ENCODE measurements around the gene IGFBP2. TPM values are rescaled to one million over a fixed set of nuclear protein-coding genes. Genes with fewer than 3 reads are reported as not detected.

The IGFBP2 gene
- total RNA-seq, 1 donor from 2014 or later = 252 TPM

DNA sequence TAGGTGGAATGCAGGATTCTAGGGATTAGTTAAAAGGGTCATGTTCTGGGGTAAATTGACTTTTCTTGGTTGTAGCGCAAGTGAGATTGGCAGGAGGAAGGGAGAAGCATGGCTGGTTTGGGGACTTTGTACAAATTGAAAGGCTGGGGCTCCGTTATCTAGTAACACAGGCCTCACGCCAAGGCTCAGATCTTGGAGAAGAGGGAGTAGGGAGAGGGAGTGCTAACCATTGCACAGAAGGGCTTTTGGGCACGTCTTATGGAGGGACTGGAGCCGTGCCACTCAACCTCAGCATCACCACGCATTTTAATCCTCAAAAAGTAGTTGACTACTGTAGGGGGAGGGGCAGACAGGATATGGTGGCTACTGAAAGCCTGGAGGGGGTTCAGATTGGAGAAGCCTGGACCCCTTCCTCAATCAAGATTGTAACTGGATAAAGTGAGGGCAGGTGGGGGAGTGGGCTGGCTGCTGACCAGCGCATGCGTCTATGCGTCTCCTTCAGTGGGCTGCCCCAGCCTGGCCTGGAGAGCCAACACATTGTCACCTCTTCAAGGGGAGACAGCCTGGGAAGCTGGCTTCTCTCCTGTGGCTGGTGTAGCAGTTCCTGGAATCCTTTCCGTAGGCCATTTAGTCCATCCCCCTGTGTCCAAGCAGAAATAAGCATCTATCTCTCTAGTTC lies 47.9 kb downstream of the IGFBP2 start:
- DNase-seq (ENCODE audit: extremely low spot score, unreplicated experiment) = no peak
- Mint-ChIP-seq H3K27ac (no peak overlapping the region), H3K36me3 (peaks cover 21% of the 10 kb centered on the region), H3K4me3 (no peak overlapping the region), H3K4me1 (ENCODE audit: unreplicated experiment) (peaks cover 47% of the 10 kb centered on the region), H3K27me3 (no peaks in the 10 kb centered on the region), H3K9me3 (no peaks in the 10 kb centered on the region)
- TF ChIP-seq CTCF (conservative IDR thresholded peaks at IDR 0.05) = no peak

DNA sequence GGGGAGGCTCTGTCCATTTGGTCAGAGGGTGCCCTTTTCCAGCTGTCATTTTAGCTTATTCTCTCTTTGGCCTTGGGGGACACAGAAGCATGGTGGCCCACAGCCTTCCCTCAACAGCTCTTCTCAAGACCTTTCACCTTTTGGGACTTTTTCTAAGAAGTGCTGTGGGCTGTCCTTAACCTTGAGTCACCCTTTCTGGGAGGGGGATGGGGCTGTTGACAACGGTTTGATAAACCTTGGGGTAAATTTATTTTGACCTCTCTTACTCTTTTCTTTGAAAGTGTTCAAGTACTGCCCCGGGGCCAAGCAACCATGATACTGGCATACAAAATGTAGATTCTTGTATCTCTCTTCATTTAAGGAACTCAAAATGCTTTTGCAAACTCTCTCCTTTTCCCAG lies 48.5 kb downstream of the IGFBP2 start:
- Mint-ChIP-seq H3K4me1 (ENCODE audit: unreplicated experiment) (peaks cover 48% of the 10 kb centered on the region), H3K27ac (no peak overlapping the region), H3K9me3 (no peaks in the 10 kb centered on the region), H3K27me3 (no peaks in the 10 kb centered on the region), H3K4me3 (no peak overlapping the region), H3K36me3 (peaks cover 21% of the 10 kb centered on the region)
- DNase-seq (ENCODE audit: extremely low spot score, unreplicated experiment) = no peak
- TF ChIP-seq CTCF (conservative IDR thresholded peaks at IDR 0.05) = no peak

- no peak overlapping the region for H3K27ac Mint-ChIP-seq
- H3K36me3 Mint-ChIP-seq = peaks cover 17% of the 10 kb centered on the region
- DNase-seq (ENCODE audit: extremely low spot score, unreplicated experiment) = no peak
- no peaks in the 10 kb centered on the region for H3K27me3 Mint-ChIP-seq
- no peaks in the 10 kb centered on the region for H3K9me3 Mint-ChIP-seq
- H3K4me3 Mint-ChIP-seq = no peak overlapping the region
- peaks cover 52% of the 10 kb centered on the region for H3K4me1 Mint-ChIP-seq (ENCODE audit: unreplicated experiment)
- TF ChIP-seq CTCF (conservative IDR thresholded peaks at IDR 0.05) = no peak
These were observed 50.6 kb downstream of the IGFBP2 start for GRCh38 chr2:216683846-216684245.

GRCh38 chr2:216685327-216685875 lies 52.2 kb downstream of the IGFBP2 start:
- DNase-seq (ENCODE audit: extremely low spot score, unreplicated experiment) = no peak
- Mint-ChIP-seq H3K27me3 (no peaks in the 10 kb centered on the region), H3K4me3 (no peak overlapping the region), H3K36me3 (peaks cover 15% of the 10 kb centered on the region), H3K4me1 (ENCODE audit: unreplicated experiment) (peaks cover 56% of the 10 kb centered on the region), H3K27ac (no peak overlapping the region), H3K9me3 (no peaks in the 10 kb centered on the region)
- no peak for TF ChIP-seq CTCF (conservative IDR thresholded peaks at IDR 0.05)

DNA sequence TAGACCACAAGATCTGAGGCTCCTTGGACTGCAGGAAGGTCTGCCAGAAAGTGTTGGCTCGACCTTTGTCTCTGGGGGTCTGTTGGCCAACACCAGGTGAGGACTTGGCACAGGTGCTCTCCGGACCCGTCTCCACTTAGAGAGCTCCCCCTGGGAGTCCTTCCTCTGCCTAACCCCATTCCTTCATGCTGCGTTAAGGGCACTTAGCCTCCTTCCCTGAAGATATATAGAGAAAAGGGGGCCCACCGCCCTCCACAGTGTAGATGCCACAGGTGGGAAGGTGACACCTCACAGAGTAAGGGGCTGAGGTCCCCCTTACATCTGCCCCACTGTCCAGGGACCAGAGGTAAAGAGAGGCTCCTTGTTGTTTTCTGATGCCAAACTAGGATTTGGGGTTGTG lies 53.9 kb downstream of the IGFBP2 start:
- DNase-seq (ENCODE audit: extremely low spot score, unreplicated experiment) = no peak
- peaks cover 4% of the 10 kb centered on the region for H3K27me3 Mint-ChIP-seq
- no peak overlapping the region for H3K27ac Mint-ChIP-seq
- no peak for TF ChIP-seq CTCF (conservative IDR thresholded peaks at IDR 0.05)
- no peaks in the 10 kb centered on the region for H3K9me3 Mint-ChIP-seq
- peaks cover 53% of the 10 kb centered on the region for H3K4me1 Mint-ChIP-seq (ENCODE audit: unreplicated experiment)
- H3K36me3 Mint-ChIP-seq = peaks cover 10% of the 10 kb centered on the region
- no peak overlapping the region for H3K4me3 Mint-ChIP-seq

All from type B pancreatic cell (in vitro differentiated cells).